Hepatocyte (in vitro differentiated cells): Measurements from ENCODE around the gene OR5V1. TPM values are rescaled to one million over a fixed set of nuclear protein-coding genes. Genes with fewer than 3 reads are reported as not detected.

Experiments
- polyA plus RNA-seq: library from polyadenylated mRNA; unstranded; fragments of >200 nt; fragmentation: Nextera tagmentation; extraction: Ambion mirVana; gene quantifications from 2 replicates; pipeline ENCODE4 v1.2.1, GENCODE V29; 2016
- total RNA-seq: library from RNA; depleted of rRNA; stranded (reverse); fragments of >200 nt; gene quantifications from 2 replicates; pipeline ENCODE4 v1.2.3, GENCODE V29; 2014

The OR5V1 gene
- total and polyA plus RNA-seq, 2 experiments from 2014 or later: not detected

Other genes starting within 250 kb of the OR5V1 start
- not detected in 2 replicates for gene OR2J2, start 198.0 kb downstream of the OR5V1 start, total RNA-seq
- gene OR2J2, start 198.0 kb downstream of the OR5V1 start, polyA plus RNA-seq: not detected in 2 replicates
- not detected in 2 replicates for gene OR14J1, start 67.2 kb downstream of the OR5V1 start, total RNA-seq
- not detected in 2 replicates for gene OR14J1, start 67.2 kb downstream of the OR5V1 start, polyA plus RNA-seq
- gene OR12D3, start 6.4 kb upstream of the OR5V1 start, total RNA-seq: not detected in 2 replicates
- not detected in 2 replicates for gene OR12D3, start 6.4 kb upstream of the OR5V1 start, polyA plus RNA-seq
- gene OR12D2, start 26.8 kb upstream of the OR5V1 start, total RNA-seq: not detected in 2 replicates
- not detected in 2 replicates for gene OR12D2, start 26.8 kb upstream of the OR5V1 start, polyA plus RNA-seq
- not detected in 2 replicates for gene OR12D1, start 46.1 kb upstream of the OR5V1 start, total RNA-seq
- not detected in 2 replicates for gene OR12D1, start 46.1 kb upstream of the OR5V1 start, polyA plus RNA-seq
- gene OR10C1, start 70.4 kb upstream of the OR5V1 start, total RNA-seq: not detected in 2 replicates
- not detected in 2 replicates for gene OR10C1, start 70.4 kb upstream of the OR5V1 start, polyA plus RNA-seq
- gene OR11A1, start 88.2 kb upstream of the OR5V1 start, total RNA-seq: not detected in 2 replicates
- not detected in 2 replicates for gene OR11A1, start 88.2 kb upstream of the OR5V1 start, polyA plus RNA-seq
- gene OR2H1, start 88.3 kb upstream of the OR5V1 start, total RNA-seq: not detected in 2 replicates
- not detected in 2 replicates for gene OR2H1, start 88.3 kb upstream of the OR5V1 start, polyA plus RNA-seq
- gene MAS1L, start 119.1 kb upstream of the OR5V1 start, total RNA-seq: not detected in 2 replicates
- not detected in 2 replicates for gene MAS1L, start 119.1 kb upstream of the OR5V1 start, polyA plus RNA-seq
- 99.5 and 154 TPM in 2 replicates for gene UBD, start 190.9 kb upstream of the OR5V1 start, total RNA-seq
- gene UBD, start 190.9 kb upstream of the OR5V1 start, polyA plus RNA-seq: 124 and 158 TPM in 2 replicates
- not detected in 2 replicates for gene OR2H2, start 216.3 kb upstream of the OR5V1 start, total RNA-seq
- gene OR2H2, start 216.3 kb upstream of the OR5V1 start, polyA plus RNA-seq: not detected in 2 replicates